Astrocyte (in vitro differentiated cells and primary cell): ENCODE results near the gene NFIA.

Experiments used
- EZH2 ChIP-seq: IDR thresholded peaks from 2 replicates; pipeline ENCODE4 v1.6.1; 2012; ENCODE audit warnings: mild to moderate bottlenecking, low read length, inconsistent platforms; ENCODE audit not compliant: insufficient read depth
- TF ChIP-seq, protein P1 (sequence below): IDR thresholded peaks from 2 replicates; pipeline ENCODE4 v1.5.1; 2011; ENCODE audit warnings: low read depth, mild to moderate bottlenecking, inconsistent platforms, low read length, moderate library complexity; ENCODE audit not compliant: insufficient read depth

- TF ChIP-seq, protein P1, sequence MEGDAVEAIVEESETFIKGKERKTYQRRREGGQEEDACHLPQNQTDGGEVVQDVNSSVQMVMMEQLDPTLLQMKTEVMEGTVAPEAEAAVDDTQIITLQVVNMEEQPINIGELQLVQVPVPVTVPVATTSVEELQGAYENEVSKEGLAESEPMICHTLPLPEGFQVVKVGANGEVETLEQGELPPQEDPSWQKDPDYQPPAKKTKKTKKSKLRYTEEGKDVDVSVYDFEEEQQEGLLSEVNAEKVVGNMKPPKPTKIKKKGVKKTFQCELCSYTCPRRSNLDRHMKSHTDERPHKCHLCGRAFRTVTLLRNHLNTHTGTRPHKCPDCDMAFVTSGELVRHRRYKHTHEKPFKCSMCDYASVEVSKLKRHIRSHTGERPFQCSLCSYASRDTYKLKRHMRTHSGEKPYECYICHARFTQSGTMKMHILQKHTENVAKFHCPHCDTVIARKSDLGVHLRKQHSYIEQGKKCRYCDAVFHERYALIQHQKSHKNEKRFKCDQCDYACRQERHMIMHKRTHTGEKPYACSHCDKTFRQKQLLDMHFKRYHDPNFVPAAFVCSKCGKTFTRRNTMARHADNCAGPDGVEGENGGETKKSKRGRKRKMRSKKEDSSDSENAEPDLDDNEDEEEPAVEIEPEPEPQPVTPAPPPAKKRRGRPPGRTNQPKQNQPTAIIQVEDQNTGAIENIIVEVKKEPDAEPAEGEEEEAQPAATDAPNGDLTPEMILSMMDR = no peak
- no peak for TF ChIP-seq EZH2
These were observed 377.0 kb downstream of the NFIA start for GRCh38 chr1:61459345-61459744.
